HTR-8/SVneo (cell line): ENCODE results near the gene PWP2.
"Not testable (repeated sequence)": the region's sequence is repeated elsewhere in the genome, so short reads cannot be mapped to it uniquely, and the experiment has no call there.

Experiments used
- DNase-seq: peaks from one replicate; pipeline ENCODE4 v3.0.0; 2011; ENCODE audit warnings: low spot score, mixed read lengths; ENCODE audit not compliant: insufficient read length
- FAIRE-seq: peaks from 2 replicates; lab custom pipeline; 2011; peaks lifted over from hg19 to GRCh38; lab: Jason Lieb, UNC

The PWP2 gene

GRCh38 chr21:44082648-44083440 is 24.4 kb upstream of the PWP2 start:
- FAIRE-seq (no peak), DNase-seq (no peak)

GRCh38 chr21:44083631-44084291 is 23.4 kb upstream of the PWP2 start:
- FAIRE-seq, result no peak
- DNase-seq, result no peak

GRCh38 chr21:44084496-44085241 is 22.5 kb upstream of the PWP2 start:
- no peak for DNase-seq
- FAIRE-seq, result no peak

GRCh38 chr21:44085491-44086321 is 21.5 kb upstream of the PWP2 start:
- DNase-seq (no peak), FAIRE-seq (no peak)

GRCh38 chr21:44086636-44087425 is 20.4 kb upstream of the PWP2 start:
- FAIRE-seq (no peak), DNase-seq (no peak)

GRCh38 chr21:44087426-44088400 is 19.5 kb upstream of the PWP2 start:
- DNase-seq, result no peak
- FAIRE-seq, result no peak

- no peak for DNase-seq
- FAIRE-seq, result no peak
These were observed 18.8 kb upstream of the PWP2 start for GRCh38 chr21:44088401-44088780.

- DNase-seq (no peak), FAIRE-seq (no peak)
These were observed 17.9 kb upstream of the PWP2 start for GRCh38 chr21:44089001-44089911.

- FAIRE-seq, result no peak
These were observed 16.9 kb upstream of the PWP2 start for GRCh38 chr21:44090325-44090724.

GRCh38 chr21:44092211-44092610 is 15.0 kb upstream of the PWP2 start:
- FAIRE-seq (no peak), DNase-seq (no peak)

More at GRCh38 chr21:44090325-44090724, 16.9 kb upstream of the PWP2 start:
- DNase-seq, result no peak

- DNase-seq (no peak), FAIRE-seq (no peak)
These were observed 13.4 kb upstream of the PWP2 start for GRCh38 chr21:44093761-44094160.

GRCh38 chr21:44094832-44095231 is 12.4 kb upstream of the PWP2 start:
- DNase-seq (no peak), FAIRE-seq (no peak)

GRCh38 chr21:44098507-44098906 is 8.7 kb upstream of the PWP2 start:
- DNase-seq, FAIRE-seq: not testable (repeated sequence)

GRCh38 chr21:44098964-44099363 is 8.2 kb upstream of the PWP2 start:
- FAIRE-seq, DNase-seq: not testable (repeated sequence)

- FAIRE-seq, result not testable (repeated sequence)
These were observed 390 bp downstream of the PWP2 start for GRCh38 chr21:44107589-44107988.

GRCh38 chr21:44113702-44114371 is 6.6 kb downstream of the PWP2 start:
- not testable (repeated sequence) for FAIRE-seq

More at GRCh38 chr21:44107589-44107988, 390 bp downstream of the PWP2 start:
- DNase-seq, result not testable (repeated sequence)

More at GRCh38 chr21:44113702-44114371, 6.6 kb downstream of the PWP2 start:
- not testable (repeated sequence) for DNase-seq
